SU-DHL-6 (cell line): ENCODE measurements around the gene RPIA.

Source experiments
- EZH2phosphoT487 ChIP-seq: fragments of 200-600 bp; sonication (generic), shearing (Covaris generic); conservative IDR thresholded peaks from 2 replicates; pipeline ENCODE4 v1.6.1; 2018; ENCODE audit warnings: mild to moderate bottlenecking, antibody characterized with exemption, low read length, moderate library complexity, mixed read lengths
- TF ChIP-seq, protein P1 (sequence below): fragments of 200-600 bp; sonication (generic); IDR thresholded peaks from one replicate; pipeline ENCODE4 v1.5.1; 2017; ENCODE audit warnings: antibody characterized with exemption, mild to moderate bottlenecking, low read length, moderate library complexity; ENCODE audit not compliant: insufficient read depth, poor library complexity, severe bottlenecking

GRCh38 chr2:88687384-88687783, 4.1 kb upstream of the RPIA start:
- TF ChIP-seq EZH2phosphoT487: no peak
- TF ChIP-seq, protein P1, sequence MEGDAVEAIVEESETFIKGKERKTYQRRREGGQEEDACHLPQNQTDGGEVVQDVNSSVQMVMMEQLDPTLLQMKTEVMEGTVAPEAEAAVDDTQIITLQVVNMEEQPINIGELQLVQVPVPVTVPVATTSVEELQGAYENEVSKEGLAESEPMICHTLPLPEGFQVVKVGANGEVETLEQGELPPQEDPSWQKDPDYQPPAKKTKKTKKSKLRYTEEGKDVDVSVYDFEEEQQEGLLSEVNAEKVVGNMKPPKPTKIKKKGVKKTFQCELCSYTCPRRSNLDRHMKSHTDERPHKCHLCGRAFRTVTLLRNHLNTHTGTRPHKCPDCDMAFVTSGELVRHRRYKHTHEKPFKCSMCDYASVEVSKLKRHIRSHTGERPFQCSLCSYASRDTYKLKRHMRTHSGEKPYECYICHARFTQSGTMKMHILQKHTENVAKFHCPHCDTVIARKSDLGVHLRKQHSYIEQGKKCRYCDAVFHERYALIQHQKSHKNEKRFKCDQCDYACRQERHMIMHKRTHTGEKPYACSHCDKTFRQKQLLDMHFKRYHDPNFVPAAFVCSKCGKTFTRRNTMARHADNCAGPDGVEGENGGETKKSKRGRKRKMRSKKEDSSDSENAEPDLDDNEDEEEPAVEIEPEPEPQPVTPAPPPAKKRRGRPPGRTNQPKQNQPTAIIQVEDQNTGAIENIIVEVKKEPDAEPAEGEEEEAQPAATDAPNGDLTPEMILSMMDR: no peak
